K562 (cell line): Measurements from ENCODE around the gene ASPHD2. TPM values are rescaled to one million over a fixed set of nuclear protein-coding genes. Genes with fewer than 3 reads are reported as not detected.

Experiments used
- ATAC-seq: fragments of 200-7000 bp; cut with Tn5 transposase; 3 replicates; pipeline ENCODE4 v1.9.1; 2020; ENCODE audit warnings: moderate library complexity
- BruUV-seq: library from RNA; stranded (reverse); fragments of 400-500 nt; replicated peaks from 2 replicates; lab custom pipeline; 2021; lab: Mats Ljungman, UMichigan
- CTCF ChIA-PET: fragments of 300-600 bp; formaldehyde crosslinking; extraction: SDS; loops from one replicate; lab custom pipeline; 2021; ENCODE audit warnings: low intra/inter-chr PET ratio; lab: Yijun Ruan, JAX
- POLR2A ChIA-PET: fragments of 300-600, 350-650 bp; sonication (Branson Sonifier 250); formaldehyde crosslinking; extraction: SDS; loops from one replicate; lab custom pipeline; 2021; ENCODE audit warnings: antibody characterized with exemption, inconsistent platforms; lab: Yijun Ruan, JAX
- DNase-seq, 4 experiments: peaks; one replicate each; pipeline versions ENCODE4 v3.0.0 to v3.0.0-alpha.2; 2011 to 2018; ENCODE audit warnings: low spot score in 3 of 4, mixed read lengths in 3 of 4; ENCODE audit errors: extremely low read depth in 1 of 4
- FAIRE-seq: peaks from 2 replicates; lab custom pipeline; 2011; peaks lifted over from hg19 to GRCh38; lab: Jason Lieb, UNC
- H2AFZ ChIP-seq: 2 replicates; pipeline ENCODE4 v1.6.0; 2011; ENCODE audit warnings: low read depth, low read length, control low read depth, inconsistent platforms
- H3K27ac ChIP-seq: fragments of 200-600 bp; 3 replicates; pipeline ENCODE4 v1.8.0; 2011; ENCODE audit warnings: low read depth, mild to moderate bottlenecking, control low read depth, inconsistent platforms, low read length, moderate library complexity, mixed read lengths; ENCODE audit errors: extremely low read depth
- H3K27me3 ChIP-seq, 2 experiments: fragments of 300-600 bp in 1 of 2; 2 replicates in 1 of 2; 3 replicates in 1 of 2; pipeline versions ENCODE4 v1.6.0 to v1.8.0; 2011; ENCODE audit warnings: inconsistent platforms in 2 of 2, low read length in 2 of 2, mild to moderate bottlenecking in 1 of 2, mixed read lengths in 1 of 2, moderate library complexity in 1 of 2; ENCODE audit not compliant: control insufficient read depth in 2 of 2, insufficient read depth in 2 of 2
- H3K36me3 ChIP-seq: fragments of 300-600 bp; 3 replicates; pipeline ENCODE4 v1.8.0; 2011; ENCODE audit warnings: mild to moderate bottlenecking, low read length, inconsistent platforms; ENCODE audit not compliant: control insufficient read depth, insufficient read depth
- H3K4me1 ChIP-seq, 2 experiments: fragments of 200-600 bp in 1 of 2; replicated peaks in 1 of 2; 2 replicates in 1 of 2; 3 replicates in 1 of 2; pipeline versions ENCODE4 v1.5.1 to v1.8.0; 2011; ENCODE audit warnings: inconsistent platforms in 2 of 2, low read length in 2 of 2, mild to moderate bottlenecking in 1 of 2, mixed read lengths in 1 of 2, moderate library complexity in 1 of 2; ENCODE audit not compliant: control insufficient read depth in 2 of 2, insufficient read depth in 2 of 2
- H3K4me2 ChIP-seq: 2 replicates; pipeline ENCODE4 v1.6.1; 2011; ENCODE audit warnings: low read length, control low read depth, inconsistent platforms, mixed read lengths; ENCODE audit not compliant: insufficient read depth
- H3K4me3 ChIP-seq: fragments of 200-600 bp; sonication (generic), shearing (Covaris generic); 2 replicates; pipeline ENCODE4 v1.5.1; 2016; ENCODE audit warnings: control low read depth, inconsistent platforms
- H3K79me2 ChIP-seq: fragments of 200-600 bp; 3 replicates; pipeline ENCODE4 v1.8.0; 2011; ENCODE audit warnings: low read length, inconsistent platforms; ENCODE audit not compliant: control insufficient read depth, insufficient read depth
- H3K9ac ChIP-seq, 2 experiments: 2 replicates each; pipeline versions ENCODE4 v1.6.0 to v1.6.1; 2011; ENCODE audit warnings: low read depth in 2 of 2, low read length in 2 of 2, control low read depth in 1 of 2, inconsistent platforms in 1 of 2, mild to moderate bottlenecking in 1 of 2, mixed read lengths in 1 of 2; ENCODE audit not compliant: insufficient read depth in 1 of 2
- H3K9me1 ChIP-seq: one replicate; pipeline ENCODE4 v1.6.0; 2011; ENCODE audit warnings: inconsistent platforms, mild to moderate bottlenecking, low read length, moderate library complexity; ENCODE audit not compliant: control insufficient read depth, insufficient read depth
- H3K9me3 ChIP-seq: replicated peaks from 2 replicates; pipeline ENCODE4 v1.5.1; 2011; ENCODE audit warnings: low read depth, low read length, inconsistent platforms; ENCODE audit not compliant: control insufficient read depth, insufficient read depth
- H4K20me1 ChIP-seq: replicated peaks from 2 replicates; pipeline ENCODE4 v1.6.1; 2011; ENCODE audit warnings: low read length, inconsistent platforms, mixed read lengths; ENCODE audit not compliant: control insufficient read depth, insufficient read depth
- BRF2 ChIP-seq: IDR thresholded peaks from 3 replicates; pipeline ENCODE4 v1.6.1; 2011; ENCODE audit warnings: borderline replicate concordance, mild to moderate bottlenecking; ENCODE audit not compliant: insufficient read length, insufficient read depth
- ETV5 ChIP-seq: sonication (generic); formaldehyde crosslinking; IDR thresholded peaks from 2 replicates; pipeline ENCODE4 v1.4.0; 2020; ENCODE audit warnings: low read depth, mild to moderate bottlenecking, missing genetic modification reagents
- EZH2 ChIP-seq: IDR thresholded peaks from 2 replicates; pipeline ENCODE4 v1.6.1; 2012; ENCODE audit warnings: low read depth, mild to moderate bottlenecking, inconsistent platforms, low read length, borderline replicate concordance
- IRF2 ChIP-seq: sonication (generic); formaldehyde crosslinking; IDR thresholded peaks from 2 replicates; pipeline ENCODE4 v1.8.1; 2022; ENCODE audit warnings: mild to moderate bottlenecking, missing genetic modification reagents
- KLF13 ChIP-seq: fragments of 450-650 bp; IDR thresholded peaks from 2 replicates; pipeline ENCODE4 v1.6.1; 2016; ENCODE audit warnings: missing genetic modification characterization, low read depth, mild to moderate bottlenecking, missing compliant biosample characterization, moderate library complexity, borderline replicate concordance
- L3MBTL2 ChIP-seq: fragments of 450-650 bp; IDR thresholded peaks from 2 replicates; pipeline ENCODE4 v1.6.1; 2016; ENCODE audit warnings: mild to moderate bottlenecking, moderate library complexity
- MEF2A ChIP-seq: IDR thresholded peaks from 2 replicates; pipeline ENCODE4 v1.6.1; 2011; ENCODE audit warnings: low read depth, mild to moderate bottlenecking, low read length, moderate library complexity; ENCODE audit not compliant: control insufficient read depth
- RNF219 ChIP-seq: fragments of 250-450 bp; sonication (Bioruptor Pico); IDR thresholded peaks from 2 replicates; pipeline ENCODE4 v1.5.0; 2022; ENCODE audit warnings: mild to moderate bottlenecking
- SIRT6 ChIP-seq: IDR thresholded peaks from one replicate; pipeline ENCODE4 v1.6.1; 2012; ENCODE audit warnings: low read depth, mild to moderate bottlenecking, control low read depth, inconsistent platforms, low read length, moderate library complexity
- XRCC3 ChIP-seq: fragments of 450-650 bp; IDR thresholded peaks from 2 replicates; pipeline ENCODE4 v1.6.1; 2017; ENCODE audit warnings: mild to moderate bottlenecking, moderate library complexity
- ZBTB1 ChIP-seq: sonication (generic); formaldehyde crosslinking; IDR thresholded peaks from 2 replicates; pipeline ENCODE4 v1.8.1; 2023; ENCODE audit warnings: missing genetic modification reagents, low read depth, mild to moderate bottlenecking, borderline replicate concordance
- ZNF347 ChIP-seq: fragments of 450-650 bp; formaldehyde crosslinking; IDR thresholded peaks from 2 replicates; pipeline ENCODE4 v1.4.0; 2020; ENCODE audit warnings: low read depth, mild to moderate bottlenecking, moderate library complexity
- ZNF830 ChIP-seq: fragments of 250-450 bp; sonication (Bioruptor Pico); IDR thresholded peaks from 2 replicates; pipeline ENCODE4 v1.5.0; 2021; ENCODE audit warnings: mild to moderate bottlenecking
- WGBS: fragments of 100-300 bp; shearing (Covaris generic); methylation state at CpG from one replicate; pipeline ENCODE4 v1.1.6; 2016; ENCODE audit warnings: low coverage, mixed read lengths; ENCODE audit not compliant: insufficient coverage; ENCODE audit errors: missing lambda C conversion rate; 5-methylcytosine and 5-hydroxymethylcytosine counted together
- in situ Hi-C: fragments of 300-500 bp; cut with MboI; formaldehyde crosslinking; loops from 4 replicates; pipeline ENCODE4 v1.15.0; 2018; ENCODE audit warnings: inconsistent platforms, mixed read lengths
- intact Hi-C: fragments of 100-400 bp; cut with micrococcal nuclease; formaldehyde crosslinking; loops from 2 replicates; pipeline ENCODE4 v1.14.2; 2022
- polyA plus RNA-seq, 8 experiments: library from polyadenylated mRNA; depleted of rRNA in 4 of 8; stranded (reverse) in 5 of 8; unstranded in 3 of 8; fragments of >200 nt; fragmentation: Nextera tagmentation in 2 of 8; fragmentation: Illumina TruSeq in 1 of 8; extraction: Ambion mirVana in 2 of 8; extraction: Trizol in 1 of 8; gene quantifications; 2 replicates each; pipeline versions ENCODE4 v1.2.1 to v1.2.3, GENCODE V29; 2011 to 2014; ENCODE audit warnings: inconsistent platforms in 1 of 8, missing spikeins in 1 of 8
- total RNA-seq, 7 experiments: library from RNA; depleted of rRNA in 6 of 7; stranded (reverse); fragments of >200 nt in 6 of 7; fragmentation: Illumina TruSeq in 2 of 7; extraction: Trizol in 2 of 7; gene quantifications; 2 replicates each; pipeline versions ENCODE4 v1.2.1 to v1.2.3, GENCODE V29; 2011 to 2021; ENCODE audit warnings: low replicate concordance in 1 of 7
- TF ChIP-seq, protein P1 (sequence below): sonication (generic); formaldehyde crosslinking; IDR thresholded peaks from 2 replicates; pipeline ENCODE4 v1.8.0; 2022; ENCODE audit warnings: mild to moderate bottlenecking, low read depth, missing genetic modification reagents

The ASPHD2 gene
- total and polyA plus RNA-seq, 9 of the 15 experiments (the other 6 are each of a cell fraction or from before 2014, with no cell fraction given): 0.18 to 0.64 (median 0.36) TPM

GRCh38 chr22:26479792-26480610, 50.9 kb downstream of the ASPHD2 start (continued):
- TF ChIP-seq L3MBTL2: 0 out of 2 replicates have a peak, but pooled peaks have one; percentile 10
- TF ChIP-seq ZBTB1 (CRISPR knock-in tag): no peak
- TF ChIP-seq ZNF347 (CRISPR knock-in tag): no peak
- TF ChIP-seq SIRT6: no peak
- TF ChIP-seq, protein P1, sequence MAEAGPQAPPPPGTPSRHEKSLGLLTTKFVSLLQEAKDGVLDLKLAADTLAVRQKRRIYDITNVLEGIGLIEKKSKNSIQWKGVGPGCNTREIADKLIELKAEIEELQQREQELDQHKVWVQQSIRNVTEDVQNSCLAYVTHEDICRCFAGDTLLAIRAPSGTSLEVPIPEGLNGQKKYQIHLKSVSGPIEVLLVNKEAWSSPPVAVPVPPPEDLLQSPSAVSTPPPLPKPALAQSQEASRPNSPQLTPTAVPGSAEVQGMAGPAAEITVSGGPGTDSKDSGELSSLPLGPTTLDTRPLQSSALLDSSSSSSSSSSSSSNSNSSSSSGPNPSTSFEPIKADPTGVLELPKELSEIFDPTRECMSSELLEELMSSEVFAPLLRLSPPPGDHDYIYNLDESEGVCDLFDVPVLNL (CRISPR knock-in tag): no peak
- TF ChIP-seq, all 486 proteins: peak for 11

DNA sequence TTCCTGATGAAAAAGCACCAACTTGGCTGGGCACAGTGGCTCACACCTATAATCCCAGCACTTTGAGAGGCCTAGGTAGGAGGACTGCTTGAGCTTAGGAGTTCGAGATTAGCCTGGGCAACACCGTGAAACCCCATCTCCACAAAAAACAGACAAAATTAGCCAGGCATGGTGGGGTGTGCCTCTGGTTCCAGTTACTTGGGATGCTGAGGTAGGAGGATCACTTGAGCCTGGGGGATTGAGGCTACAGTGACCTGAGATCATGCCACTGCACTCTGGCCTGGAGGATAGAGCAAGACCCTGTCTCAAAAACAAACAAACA, 51.5 kb downstream of the ASPHD2 start:
- peaks cover 14 to 46% of the 10 kb centered on the region in 2 experiments; a peak in 4 of 5 replicates for H3K4me1 ChIP-seq
- no peaks in the 10 kb centered on the region for H3K9me3 ChIP-seq
- DNase-seq (no peak), ATAC-seq (no peak), FAIRE-seq (no peak)
- no peak overlapping the region for H2AFZ ChIP-seq
- ChIA-PET CTCF (no interaction called here), POLR2A (interaction anchor here (0.7 kb wide), 1 partner anchor 12 kb away, joined by 4 read pairs; no protein-coding TSS in a partner anchor)
- peaks cover 36% of the 10 kb centered on the region; the same call in 2 of the 3 replicates for H3K36me3 ChIP-seq
- H3K4me2 ChIP-seq: peak overlapping the region; percentile 97
- no peaks in the 10 kb centered on the region for H4K20me1 ChIP-seq
- H3K9me1 ChIP-seq: no peaks in the 10 kb centered on the region
- intact Hi-C loops (loop anchor here (10.0 kb wide), 1 partner anchor 104 kb away; no protein-coding TSS in a partner anchor), in situ Hi-C loops (no loop called here)
- peaks cover 90% of the 10 kb centered on the region for H3K79me2 ChIP-seq
- peak overlapping the region; percentile 89 for H3K4me3 ChIP-seq
- no TSS peak for BruUV-seq
- peak overlapping the region; percentile 80 to 81; a peak in 3 of 4 replicates for H3K9ac ChIP-seq
- H3K27ac ChIP-seq: peak overlapping the region; percentile 86
- 11% methylated on average over 2 of the region's 2 CpGs for WGBS
- no peaks in the 10 kb centered on the region for H3K27me3 ChIP-seq
- no peak for TF ChIP-seq RNF219 (CRISPR knock-in tag)
- no peak for TF ChIP-seq IRF2
- TF ChIP-seq BRF2: no peak
- no peak for TF ChIP-seq ETV5 (CRISPR knock-in tag)
- TF ChIP-seq ZNF830 (CRISPR knock-in tag): no peak
- no peak for TF ChIP-seq XRCC3
- TF ChIP-seq EZH2: no peak
- TF ChIP-seq MEF2A: no peak
- no peak for TF ChIP-seq KLF13 (tag)
